Caco-2 (cell line): Measurements from ENCODE around the gene CKAP2L. TPM values are rescaled to one million over a fixed set of nuclear protein-coding genes. Genes with fewer than 3 reads are reported as not detected.
"Not testable (repeated sequence)": the region's sequence is repeated elsewhere in the genome, so short reads cannot be mapped to it uniquely, and the experiment has no call there.

ENCODE experiments used
- BruUV-seq: library from RNA; stranded (reverse); fragments of 400-500 nt; replicated peaks from 2 replicates; lab custom pipeline; 2021; lab: Mats Ljungman, UMichigan
- CTCF ChIA-PET: fragments of 300-600 bp; sonication (Branson Sonifier 250); formaldehyde crosslinking; loops from one replicate; lab custom pipeline; 2022; ENCODE audit warnings: antibody characterized with exemption; lab: Charles Lee
- POLR2A ChIA-PET: fragments of 300-600 bp; sonication (Branson Sonifier 250); formaldehyde crosslinking; loops from one replicate; lab custom pipeline; 2022; ENCODE audit warnings: antibody characterized with exemption; lab: Charles Lee
- DNase-seq, 2 experiments: peaks; one replicate each; pipeline versions ENCODE4 v3.0.0 to v3.0.0-alpha.2; 2020 to 2022
- H3K27me3 ChIP-seq: replicated peaks from 2 replicates; pipeline ENCODE4 v1.6.0; 2011; ENCODE audit warnings: low read length; ENCODE audit not compliant: control insufficient read depth, insufficient read depth
- H3K36me3 ChIP-seq: 2 replicates; pipeline ENCODE4 v1.5.1; 2011; ENCODE audit warnings: low read length; ENCODE audit not compliant: control insufficient read depth, insufficient read depth
- H3K4me1 ChIP-seq: fragments of 250-450 bp; sonication (Bioruptor Pico); 2 replicates; pipeline ENCODE4 v1.5.1; 2020; ENCODE audit warnings: mild to moderate bottlenecking
- H3K4me3 ChIP-seq: 2 replicates; pipeline ENCODE4 v1.5.1; 2011; ENCODE audit warnings: low read depth, mild to moderate bottlenecking, control low read depth, low read length
- H3K9me3 ChIP-seq: fragments of 250-450 bp; sonication (Bioruptor Pico); 2 replicates; pipeline ENCODE4 v1.5.1; 2020; ENCODE audit warnings: mild to moderate bottlenecking, moderate library complexity
- H3K27ac Mint-ChIP-seq: one replicate; pipeline ENCODE4 v1.8.0; 2022; ENCODE audit warnings: mixed read lengths; ENCODE audit not compliant: unreplicated experiment
- H3K27me3 Mint-ChIP-seq: one replicate; pipeline ENCODE4 v1.8.0; 2022; ENCODE audit warnings: mixed read lengths; ENCODE audit not compliant: insufficient read depth, unreplicated experiment
- H3K36me3 Mint-ChIP-seq: one replicate; pipeline ENCODE4 v1.8.0; 2022; ENCODE audit warnings: mild to moderate bottlenecking, mixed read lengths; ENCODE audit not compliant: insufficient read depth, unreplicated experiment
- H3K4me1 Mint-ChIP-seq: one replicate; pipeline ENCODE4 v1.8.0; 2022; ENCODE audit warnings: low read depth, mixed read lengths; ENCODE audit not compliant: unreplicated experiment
- H3K4me3 Mint-ChIP-seq: one replicate; pipeline ENCODE4 v1.8.0; 2022; ENCODE audit warnings: mild to moderate bottlenecking, moderate library complexity, mixed read lengths; ENCODE audit not compliant: unreplicated experiment
- H3K9me3 Mint-ChIP-seq: one replicate; pipeline ENCODE4 v1.8.0; 2022; ENCODE audit warnings: mixed read lengths; ENCODE audit not compliant: unreplicated experiment
- CTCF ChIP-seq, 2 experiments: fragments of 200-600 bp in 1 of 2; IDR thresholded peaks; 1 replicate in 1 of 2; 2 replicates in 1 of 2; pipeline versions ENCODE4 v1.5.1 to v1.8.0; 2011 to 2022; ENCODE audit warnings: antibody characterized with exemption in 1 of 2, control low read depth in 1 of 2, inconsistent platforms in 1 of 2, low read depth in 1 of 2, low read length in 1 of 2, mild to moderate bottlenecking in 1 of 2, moderate library complexity in 1 of 2; ENCODE audit not compliant: insufficient read depth in 1 of 2, severe bottlenecking in 1 of 2, unreplicated experiment in 1 of 2
- intact Hi-C: fragments of 100-400 bp; cut with micrococcal nuclease; formaldehyde crosslinking; loops from one replicate; pipeline ENCODE4 v1.10.0; 2022; ENCODE audit not compliant: unreplicated experiment
- total RNA-seq: library from RNA; stranded (reverse); gene quantifications from 2 replicates; pipeline ENCODE4 v1.2.3, GENCODE V29; 2022

Gene CKAP2L
- total RNA-seq, 1 experiment from 2014 or later = 20.7 TPM

GRCh38 chr2:112708968-112709367, 55.4 kb downstream of the CKAP2L start:
- no TSS peak for BruUV-seq
- peaks cover 6% of the 10 kb centered on the region for H3K36me3 Mint-ChIP-seq
- ChIA-PET CTCF (no interaction called here), POLR2A (no interaction called here)
- no peaks in the 10 kb centered on the region for H3K9me3 Mint-ChIP-seq
- Histone ChIP-seq H3K9me3 (no peaks in the 10 kb centered on the region), H3K27me3 (no peaks in the 10 kb centered on the region), H3K36me3 (no peaks in the 10 kb centered on the region), H3K4me3 (no peak overlapping the region), H3K4me1 (peaks cover 18% of the 10 kb centered on the region)
- no peak for TF ChIP-seq CTCF (IDR thresholded peaks at IDR 0.05; ENCODE audit: insufficient read depth in 1 of 2, low read depth in 1 of 2, low read length in 1 of 2, severe bottlenecking in 1 of 2, unreplicated experiment in 1 of 2)
- H3K27ac Mint-ChIP-seq = no peak overlapping the region
- intact Hi-C loops = no loop called here
- no peaks in the 10 kb centered on the region for H3K27me3 Mint-ChIP-seq
- peaks cover 10% of the 10 kb centered on the region for H3K4me1 Mint-ChIP-seq
- no peak for DNase-seq
- H3K4me3 Mint-ChIP-seq = no peak overlapping the region

GRCh38 chr2:112706947-112707346, 57.5 kb downstream of the CKAP2L start:
- H3K9me3 ChIP-seq, H3K4me3 ChIP-seq, intact Hi-C loops, BruUV-seq, H3K4me3 Mint-ChIP-seq, H3K4me1 Mint-ChIP-seq, H3K9me3 Mint-ChIP-seq, DNase-seq, H3K27me3 Mint-ChIP-seq, POLR2A ChIA-PET, H3K36me3 Mint-ChIP-seq, H3K36me3 ChIP-seq, H3K27me3 ChIP-seq, H3K4me1 ChIP-seq, H3K27ac Mint-ChIP-seq: not testable (repeated sequence)
- CTCF ChIA-PET = interaction anchor here (1.0 to 1.1 kb wide), 2 partner anchors 18 to 62 kb away, joined by 3 read pairs; no protein-coding TSS in a partner anchor

GRCh38 chr2:112706170-112706664, 58.2 kb downstream of the CKAP2L start:
- CTCF ChIA-PET = interaction anchor here (1.0 kb wide), 1 partner anchor 19 kb away, joined by 3 read pairs; no protein-coding TSS in a partner anchor

More at GRCh38 chr2:112706170-112706664, 58.2 kb downstream of the CKAP2L start:
- no peaks in the 10 kb centered on the region for H3K4me1 Mint-ChIP-seq
- H3K27me3 Mint-ChIP-seq = no peaks in the 10 kb centered on the region
- Histone ChIP-seq H3K4me3 (no peak overlapping the region), H3K36me3 (no peaks in the 10 kb centered on the region), H3K9me3 (no peaks in the 10 kb centered on the region), H3K4me1 (peaks cover 8% of the 10 kb centered on the region; the same call in 1 of the 2 replicates), H3K27me3 (no peaks in the 10 kb centered on the region)
- no TSS peak for BruUV-seq
- no peak overlapping the region for H3K4me3 Mint-ChIP-seq
- intact Hi-C loops = no loop called here
- peaks cover 4% of the 10 kb centered on the region for H3K36me3 Mint-ChIP-seq
- DNase-seq = no peak
- no peak for TF ChIP-seq CTCF (IDR thresholded peaks at IDR 0.05; ENCODE audit: insufficient read depth in 1 of 2, low read depth in 1 of 2, low read length in 1 of 2, severe bottlenecking in 1 of 2, unreplicated experiment in 1 of 2)
- no peaks in the 10 kb centered on the region for H3K9me3 Mint-ChIP-seq
- no peak overlapping the region for H3K27ac Mint-ChIP-seq
- POLR2A ChIA-PET = no interaction called here
